GM18868 (cell line): ENCODE measurements around the gene ATP6V0E2.

ENCODE experiments used
- ATAC-seq: cut with Tn5 transposase; IDR thresholded peaks from one replicate; pipeline ENCODE4 v1.9.1; 2021; ENCODE audit warnings: mild to moderate bottlenecking, moderate library complexity; ENCODE audit not compliant: unreplicated experiment

Gene ATP6V0E2

GRCh38 chr7:149838224-149838991 is 35.4 kb upstream of the ATP6V0E2 start, which contains the start of gene ZNF862:
Gene ZNF862 (plus strand): TSS chr7:149838375. CDS start chr7:149838612, 237 bp downstream.
- peak; percentile 97 for ATAC-seq

DNA sequence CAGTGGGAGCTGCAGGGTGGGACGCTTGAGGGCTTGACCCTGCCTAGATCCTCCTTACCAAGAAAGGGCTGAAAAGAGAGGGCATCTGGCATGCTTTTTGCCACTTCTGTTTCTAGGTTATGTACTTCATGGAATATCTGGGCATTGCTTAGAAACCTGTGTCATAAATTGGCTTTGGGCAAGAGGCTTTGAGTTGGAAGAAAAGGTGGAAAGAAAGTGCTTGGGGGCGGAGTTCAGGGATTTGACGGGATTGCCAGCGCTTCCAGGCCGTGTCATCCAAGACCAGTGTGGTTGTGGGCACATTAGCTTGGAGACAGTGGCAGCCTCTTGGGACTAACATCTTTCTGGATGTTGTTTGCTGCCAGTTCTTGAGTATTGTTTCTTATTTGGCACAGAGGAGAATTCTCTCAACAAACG is 34.8 kb upstream of the ATP6V0E2 start:
- ATAC-seq = no peak

DNA sequence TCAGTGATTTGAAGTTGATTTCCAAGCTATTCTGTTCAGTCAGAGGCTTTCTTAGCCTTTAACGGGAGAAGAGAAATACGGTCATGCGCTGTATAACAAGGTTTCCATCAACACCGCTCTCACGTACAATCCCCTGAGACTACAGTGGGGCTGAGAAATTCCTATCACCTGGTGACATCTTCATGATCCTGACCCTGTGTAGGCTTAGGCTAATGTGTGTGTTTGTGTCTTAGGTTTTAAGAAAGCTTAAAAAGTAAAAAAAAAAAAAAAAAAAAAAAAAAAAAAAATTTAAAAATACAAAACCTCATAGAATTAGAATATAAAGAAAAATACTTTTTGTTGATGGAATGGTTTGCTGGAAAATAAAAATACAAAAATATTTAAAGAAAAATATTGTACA is 33.8 kb upstream of the ATP6V0E2 start:
- no peak for ATAC-seq

DNA sequence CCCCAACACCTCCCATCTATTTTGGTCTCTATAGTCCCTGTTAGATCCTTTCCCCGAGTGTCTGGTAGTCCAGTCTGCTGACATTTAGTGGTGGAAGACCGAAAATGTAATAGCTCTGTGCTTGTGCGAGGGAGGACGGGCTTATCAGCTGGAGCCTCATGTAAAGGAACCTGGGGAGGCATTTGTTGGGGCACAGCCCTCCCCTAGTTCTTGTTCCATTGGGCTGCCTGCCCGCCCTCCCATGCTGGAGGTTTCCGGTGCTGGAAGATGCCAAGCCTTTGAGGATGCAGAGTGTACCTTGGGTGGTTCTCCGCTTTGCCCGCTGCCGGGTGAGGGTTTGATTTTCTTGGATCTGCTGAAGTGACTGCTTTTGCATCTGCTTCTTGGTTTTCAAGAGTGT is 30.2 kb upstream of the ATP6V0E2 start:
- ATAC-seq = no peak

- no peak for ATAC-seq
Measured at GRCh38 chr7:149844445-149844844, 29.3 kb upstream of the ATP6V0E2 start.

DNA sequence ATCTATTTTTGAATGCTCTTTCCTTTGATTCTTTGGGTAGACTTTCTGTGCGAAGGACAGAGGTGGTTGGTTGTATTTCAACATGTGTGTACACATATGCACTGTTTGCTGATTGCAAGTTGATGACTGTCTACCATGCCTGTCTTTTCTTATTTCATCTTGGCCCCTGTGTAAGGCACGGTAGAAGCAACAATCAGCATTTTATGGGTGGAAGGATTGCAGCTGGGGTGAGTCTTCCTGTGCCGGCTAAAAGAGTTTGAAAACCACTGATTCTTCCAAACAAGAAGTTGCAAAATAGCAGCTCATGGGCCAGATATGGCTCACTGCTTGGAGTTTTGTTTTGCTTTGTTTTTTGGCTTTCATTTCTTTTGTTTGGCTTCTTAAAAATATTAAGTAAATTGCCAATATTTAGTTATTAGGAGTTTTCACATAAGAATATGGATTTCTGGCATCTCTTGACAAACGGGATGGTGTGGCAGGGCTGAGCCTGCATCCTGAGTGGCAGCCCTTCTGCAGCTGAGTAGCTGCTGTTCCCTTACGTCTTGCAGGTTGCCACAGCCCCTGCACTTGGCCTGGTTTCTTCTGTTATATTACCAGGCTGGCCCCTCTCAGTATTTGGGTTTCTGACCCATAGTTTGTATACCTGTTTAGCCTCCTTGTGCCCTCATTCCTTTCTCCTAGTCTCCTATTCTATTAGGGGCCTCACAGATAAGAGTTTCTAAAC is 28.4 kb upstream of the ATP6V0E2 start:
- no peak for ATAC-seq

DNA sequence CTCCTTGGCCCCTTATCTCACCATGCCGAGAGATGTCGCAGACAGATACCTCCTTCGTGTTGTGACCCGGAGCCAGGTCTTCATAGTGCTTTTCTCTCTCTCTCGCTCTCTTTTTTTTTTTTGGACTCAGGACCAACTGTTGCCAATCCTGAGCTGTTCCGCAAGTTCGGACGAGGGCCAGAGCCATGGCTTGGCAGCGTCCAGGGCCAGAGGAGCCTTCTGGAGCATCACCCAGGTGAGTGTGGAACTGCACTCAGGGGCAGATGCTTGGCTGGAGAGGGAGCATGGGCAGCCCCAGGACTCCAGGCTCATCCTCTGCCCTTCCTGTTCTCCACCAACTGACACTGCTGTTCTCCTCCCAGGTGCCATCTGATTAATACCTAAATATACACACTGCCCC is 27.7 kb upstream of the ATP6V0E2 start:
- no peak for ATAC-seq

- ATAC-seq = peak; percentile 91
Measured at GRCh38 chr7:149846436-149847046, 27.2 kb upstream of the ATP6V0E2 start.

DNA sequence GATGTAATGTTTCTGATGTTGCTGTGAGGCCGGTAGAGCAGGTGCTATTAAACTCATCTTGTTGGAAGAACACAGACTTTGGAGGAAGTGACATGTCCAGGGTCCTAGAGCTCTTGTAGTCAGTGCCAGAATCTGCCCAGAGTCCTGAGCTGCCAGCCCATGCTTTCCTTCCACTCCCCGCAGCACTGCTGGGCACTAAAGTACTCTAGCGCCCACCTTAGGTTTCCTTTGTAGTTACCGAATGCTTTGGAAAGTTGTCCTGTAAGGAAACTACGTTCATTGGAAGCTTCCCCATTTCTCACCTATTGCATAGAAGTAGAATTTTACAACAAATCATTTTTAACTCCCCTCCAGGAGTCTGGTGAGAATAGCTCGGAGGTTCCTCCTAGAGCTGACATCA is 24.6 kb upstream of the ATP6V0E2 start:
- no peak for ATAC-seq

DNA sequence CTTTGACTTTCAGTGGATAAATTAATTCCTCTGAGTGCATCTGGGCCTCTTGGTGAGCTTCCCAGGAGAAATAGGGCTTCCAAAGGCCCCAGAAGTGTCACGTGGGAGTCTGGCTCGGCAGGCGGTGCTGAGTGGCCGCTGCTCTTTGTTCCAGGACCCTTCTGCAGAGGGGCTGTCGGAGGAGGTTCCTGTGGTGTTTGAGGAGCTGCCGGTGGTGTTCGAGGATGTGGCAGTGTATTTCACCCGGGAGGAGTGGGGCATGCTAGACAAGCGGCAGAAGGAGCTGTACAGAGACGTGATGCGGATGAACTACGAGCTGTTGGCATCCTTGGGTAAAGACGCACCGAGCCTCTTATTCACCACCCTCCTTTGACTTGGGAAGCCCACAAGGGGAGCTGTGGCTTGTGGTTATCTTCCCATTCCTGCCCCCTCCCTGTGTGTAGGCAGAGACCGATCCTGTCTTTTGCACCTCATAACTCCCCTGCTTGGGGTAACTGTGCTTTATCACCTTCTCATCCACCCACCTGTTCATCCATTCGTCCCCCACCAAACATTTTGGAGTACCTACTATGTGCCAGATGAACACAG is 23.7 kb upstream of the ATP6V0E2 start:
- ATAC-seq = no peak

GRCh38 chr7:149850716-149851115 is 23.1 kb upstream of the ATP6V0E2 start:
- no peak for ATAC-seq

DNA sequence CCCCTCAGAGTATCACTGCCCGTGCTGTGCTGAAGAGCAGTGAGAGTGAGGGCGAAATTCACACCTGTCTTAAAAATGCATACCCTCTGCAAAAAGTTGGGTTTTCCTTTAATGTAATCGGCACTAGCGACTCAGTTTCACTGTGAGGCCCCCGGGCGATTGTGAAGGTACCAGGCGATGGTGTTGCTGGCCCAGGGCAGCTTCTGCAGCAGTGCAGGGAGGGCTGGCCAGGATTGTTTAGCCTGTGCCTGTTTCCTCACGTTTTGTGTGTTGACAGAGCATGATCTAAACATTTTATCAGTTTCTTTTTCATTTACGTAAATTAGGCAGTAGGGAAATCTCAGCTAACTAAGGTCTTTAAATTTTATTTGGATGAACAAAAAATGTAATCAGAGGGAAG is 22.3 kb upstream of the ATP6V0E2 start:
- ATAC-seq = no peak

GRCh38 chr7:149853157-149853556 is 20.6 kb upstream of the ATP6V0E2 start:
- no peak for ATAC-seq

DNA sequence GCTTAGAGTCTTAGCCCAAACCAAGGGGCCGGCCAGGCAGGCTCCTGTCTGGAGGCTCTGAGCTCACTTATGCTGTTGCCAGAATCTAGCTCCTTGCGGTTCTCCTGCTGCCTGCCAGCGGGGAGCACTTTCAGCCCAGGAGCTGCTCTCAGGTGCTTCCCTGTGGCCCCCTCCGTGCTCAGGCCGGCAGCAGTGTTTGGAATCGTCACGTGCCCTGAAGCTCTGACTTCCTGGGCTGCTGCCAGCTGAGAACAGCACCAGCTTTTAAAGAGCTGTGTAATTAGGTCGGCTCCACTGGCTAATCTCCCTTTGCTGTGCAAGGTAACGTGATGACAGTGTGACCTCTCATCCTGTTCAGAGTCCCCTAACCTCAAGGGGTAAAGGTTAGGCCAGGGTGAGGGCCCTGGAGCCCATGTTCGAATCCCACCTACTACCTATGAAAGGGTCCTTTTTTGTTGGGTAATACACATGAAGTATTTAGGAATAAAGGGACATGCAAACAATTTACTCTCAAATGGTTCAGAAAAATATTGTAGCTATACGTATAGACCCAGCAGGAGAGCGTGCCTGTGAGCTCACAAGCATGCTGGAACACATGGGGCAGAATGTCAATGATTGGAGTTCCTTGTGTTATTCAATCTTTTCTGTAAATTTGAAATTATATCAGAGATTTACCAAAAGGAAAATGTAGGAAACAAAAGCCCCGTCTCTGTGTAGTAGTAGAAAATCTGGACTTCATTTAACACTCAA is 19.0 kb upstream of the ATP6V0E2 start:
- no peak for ATAC-seq

- ATAC-seq = no peak
Measured at GRCh38 chr7:149855361-149856305, 18.1 kb upstream of the ATP6V0E2 start.

DNA sequence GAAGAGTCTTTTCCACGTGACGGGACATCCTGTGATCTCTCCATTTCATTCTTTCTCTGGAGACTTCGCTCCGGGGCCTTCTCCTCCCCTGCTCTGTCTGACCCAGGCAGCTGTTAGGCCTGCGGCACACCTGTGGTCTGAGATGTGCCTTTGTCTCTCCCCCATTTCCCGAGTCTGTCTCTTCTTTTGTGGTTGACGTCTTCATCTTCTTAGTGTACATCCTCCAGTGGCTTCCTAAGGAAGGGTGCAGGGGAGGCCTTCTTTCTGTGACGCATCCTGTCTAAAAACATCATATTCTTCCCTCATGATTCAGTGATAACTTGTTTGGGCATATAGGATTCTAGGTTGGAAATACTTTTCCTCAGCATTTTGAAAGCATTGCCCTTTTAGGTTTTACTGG is 17.2 kb upstream of the ATP6V0E2 start:
- ATAC-seq = no peak

GRCh38 chr7:149859369-149859768 is 14.4 kb upstream of the ATP6V0E2 start:
- ATAC-seq = no peak

GRCh38 chr7:149859876-149860275 is 13.9 kb upstream of the ATP6V0E2 start:
- no peak for ATAC-seq

DNA sequence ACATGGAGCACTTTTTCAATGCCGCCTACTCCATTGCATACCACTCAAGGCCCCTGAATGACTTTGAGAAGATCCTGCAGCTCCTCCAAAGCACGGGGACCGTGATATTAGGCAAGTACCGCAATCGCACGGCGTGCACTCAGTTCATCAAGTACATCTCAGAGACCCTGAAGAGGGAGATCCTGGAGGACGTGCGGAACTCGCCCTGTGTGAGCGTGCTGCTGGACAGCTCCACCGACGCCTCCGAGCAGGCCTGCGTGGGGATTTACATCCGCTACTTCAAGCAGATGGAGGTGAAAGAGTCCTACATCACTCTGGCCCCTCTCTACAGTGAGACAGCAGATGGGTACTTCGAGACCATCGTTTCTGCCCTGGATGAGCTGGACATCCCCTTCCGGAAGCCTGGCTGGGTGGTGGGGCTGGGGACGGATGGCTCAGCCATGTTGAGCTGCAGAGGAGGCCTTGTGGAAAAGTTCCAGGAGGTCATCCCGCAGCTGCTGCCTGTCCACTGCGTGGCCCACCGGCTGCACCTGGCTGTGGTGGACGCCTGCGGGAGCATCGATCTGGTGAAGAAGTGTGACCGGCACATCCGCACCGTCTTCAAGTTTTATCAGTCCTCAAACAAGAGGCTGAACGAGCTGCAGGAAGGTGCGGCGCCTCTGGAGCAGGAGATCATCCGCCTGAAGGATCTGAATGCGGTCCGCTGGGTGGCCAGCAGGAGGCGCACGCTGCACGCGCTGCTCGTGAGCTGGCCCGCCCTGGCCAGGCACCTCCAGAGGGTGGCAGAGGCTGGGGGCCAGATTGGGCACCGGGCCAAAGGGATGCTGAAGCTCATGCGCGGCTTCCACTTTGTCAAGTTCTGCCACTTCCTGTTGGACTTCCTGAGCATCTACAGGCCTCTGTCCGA is 12.7 kb upstream of the ATP6V0E2 start:
- no peak for ATAC-seq
